Erythroblast (primary cell): ENCODE results near the gene C2CD3.
A peak's percentile ranks its signal among the peaks of the same experiment; 100 is the strongest.

Source experiments
- DNase-seq, 2 experiments: peaks; one replicate each; lab custom pipeline; 2025; lab: John Stamatoyannopoulos, UW
- GATA1 ChIP-seq: IDR thresholded peaks from 2 replicates; pipeline ENCODE4 v1.6.1; 2011; ENCODE audit warnings: low read depth, mild to moderate bottlenecking, control low read depth, low read length, moderate library complexity
- POLR2A ChIP-seq: IDR thresholded peaks from 2 replicates; pipeline ENCODE4 v1.6.1; 2011; ENCODE audit warnings: mild to moderate bottlenecking, low read length

Gene C2CD3

GRCh38 chr11:74170694-74171629 is at the start of gene C2CD3, which contains the start of gene PPME1:
Gene C2CD3 (minus strand): TSS chr11:74171002. CDS start chr11:74170792, 210 bp downstream.
Gene PPME1 (plus strand): TSS chr11:74171289. CDS start chr11:74171422, 133 bp downstream.
- peak; percentile 100 for DNase-seq
- TF ChIP-seq GATA1, result no peak
- TF ChIP-seq POLR2A, result peak; percentile 99

GRCh38 chr11:74220376-74220775 is 49.6 kb upstream of the C2CD3 start:
- peak in 1 of 2 experiments; percentile 10 for DNase-seq
- TF ChIP-seq POLR2A (no peak), GATA1 (no peak)

- no peak for TF ChIP-seq GATA1
- no peak for TF ChIP-seq POLR2A
- DNase-seq, result no peak
These were observed 41.7 kb upstream of the C2CD3 start for GRCh38 chr11:74212533-74212932.

- no peak for DNase-seq
- TF ChIP-seq GATA1 (no peak), POLR2A (no peak)
These were observed 37.7 kb upstream of the C2CD3 start for GRCh38 chr11:74208507-74208906.

GRCh38 chr11:74206746-74207145 is 35.9 kb upstream of the C2CD3 start:
- DNase-seq, result no peak
- TF ChIP-seq POLR2A, result no peak
- TF ChIP-seq GATA1, result no peak

- peak; percentile 56 for TF ChIP-seq POLR2A
- TF ChIP-seq GATA1, result peak; percentile 64
- peak; percentile 90 to 96 for DNase-seq
These were observed 34.4 kb upstream of the C2CD3 start for GRCh38 chr11:74205181-74205580.

GRCh38 chr11:74204701-74205100 is 33.9 kb upstream of the C2CD3 start:
- DNase-seq, result peak; percentile 80
- TF ChIP-seq POLR2A, result no peak

- DNase-seq, result peak; percentile 53 to 69
These were observed 33.2 kb upstream of the C2CD3 start for GRCh38 chr11:74203966-74204365.

GRCh38 chr11:74196781-74197486 is 26.1 kb upstream of the C2CD3 start:
- TF ChIP-seq POLR2A (no peak), GATA1 (no peak)
- peak; percentile 10 to 38 for DNase-seq

More at GRCh38 chr11:74203966-74204365, 33.2 kb upstream of the C2CD3 start:
- TF ChIP-seq GATA1 (no peak), POLR2A (no peak)

GRCh38 chr11:74195828-74196227 is 25.0 kb upstream of the C2CD3 start:
- TF ChIP-seq POLR2A (no peak), GATA1 (no peak)
- no peak for DNase-seq

- no peak for TF ChIP-seq GATA1
- no peak for TF ChIP-seq POLR2A
- peak; percentile 16 to 53 for DNase-seq
These were observed 14.9 kb upstream of the C2CD3 start for GRCh38 chr11:74185695-74186094.

GRCh38 chr11:74185285-74185684 is 14.5 kb upstream of the C2CD3 start:
- TF ChIP-seq GATA1 (no peak), POLR2A (no peak)
- no peak for DNase-seq

GRCh38 chr11:74182635-74183034 is 11.8 kb upstream of the C2CD3 start:
- DNase-seq, result no peak
- TF ChIP-seq POLR2A, result no peak
